ENCODE results near the gene CCL1. TPM values are rescaled to one million over a fixed set of nuclear protein-coding genes. Genes with fewer than 3 reads are reported as not detected.
"Not testable (repeated sequence)": the region's sequence is repeated elsewhere in the genome, so short reads cannot be mapped to it uniquely, and the experiment has no call there.

The CCL1 gene
- total RNA-seq, 2 experiments from 2014 or later, result 0.73 to 25.6 TPM

DNA sequence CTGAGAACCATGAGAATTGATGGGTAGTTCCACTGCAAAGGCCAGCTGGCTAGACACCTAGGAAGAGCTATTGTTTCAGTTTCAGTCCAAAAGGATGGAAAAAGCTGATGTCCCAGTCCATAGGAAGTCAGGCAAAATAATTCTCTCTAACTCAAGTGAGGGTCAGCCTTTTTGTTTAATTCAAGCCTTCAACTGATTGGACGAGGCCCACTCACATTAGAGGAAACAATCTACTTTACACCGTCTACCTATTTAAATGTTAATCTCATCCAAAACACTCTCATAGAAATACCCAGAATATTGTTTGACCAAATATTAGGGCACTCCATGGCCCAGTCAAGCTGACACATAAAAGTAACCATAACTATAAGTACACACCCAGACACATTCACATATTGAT is 21.1 kb downstream of the CCL1 start:
- Mint-ChIP-seq H3K27ac (no peak overlapping the region), H3K27me3 (peaks cover 78% of the 10 kb centered on the region), H3K9me3 (ENCODE audit: low read depth) (no peaks in the 10 kb centered on the region), H3K36me3 (no peaks in the 10 kb centered on the region), H3K4me1 (no peaks in the 10 kb centered on the region), H3K4me3 (no peak overlapping the region)
- CTCF ChIA-PET, result interaction anchor here (1.6 kb wide), 1 partner anchor 21 kb away, joined by 4 read pairs; no protein-coding TSS in a partner anchor
- DNase-seq (no peak), ATAC-seq (no peak)

DNA sequence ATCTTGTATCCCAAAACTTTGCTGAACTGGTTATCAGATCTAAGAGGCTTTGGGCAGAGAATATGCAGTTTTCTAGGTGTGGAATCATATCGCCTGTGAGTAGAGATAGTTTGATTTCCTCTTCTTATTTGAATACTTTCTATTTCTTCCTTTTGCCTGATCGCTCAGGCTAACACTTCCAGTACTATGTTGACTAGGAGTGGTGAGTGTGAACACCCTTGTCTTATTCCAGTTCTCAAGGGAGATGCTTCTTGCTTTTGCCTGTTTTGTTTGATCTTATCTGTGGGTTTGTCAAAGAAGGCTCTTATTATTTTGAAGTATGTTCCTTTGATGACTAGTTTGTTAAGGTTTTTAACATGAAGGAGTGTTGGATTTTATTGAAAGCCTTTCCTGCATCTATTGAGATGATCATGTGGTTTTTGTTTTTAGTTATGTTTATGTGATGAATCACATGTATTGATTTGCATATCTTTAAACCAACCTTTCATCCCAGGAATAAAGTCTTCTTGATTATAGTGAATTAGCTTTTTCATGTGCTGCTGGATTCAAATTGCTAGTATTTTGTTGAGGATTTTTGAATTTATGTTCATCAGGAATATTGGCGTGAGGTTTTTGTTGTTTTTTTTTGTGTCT is 23.8 kb downstream of the CCL1 start:
- no peaks in the 10 kb centered on the region for H3K36me3 Mint-ChIP-seq
- CTCF ChIA-PET, result no interaction called here
- peaks cover 78% of the 10 kb centered on the region for H3K27me3 Mint-ChIP-seq

DNA sequence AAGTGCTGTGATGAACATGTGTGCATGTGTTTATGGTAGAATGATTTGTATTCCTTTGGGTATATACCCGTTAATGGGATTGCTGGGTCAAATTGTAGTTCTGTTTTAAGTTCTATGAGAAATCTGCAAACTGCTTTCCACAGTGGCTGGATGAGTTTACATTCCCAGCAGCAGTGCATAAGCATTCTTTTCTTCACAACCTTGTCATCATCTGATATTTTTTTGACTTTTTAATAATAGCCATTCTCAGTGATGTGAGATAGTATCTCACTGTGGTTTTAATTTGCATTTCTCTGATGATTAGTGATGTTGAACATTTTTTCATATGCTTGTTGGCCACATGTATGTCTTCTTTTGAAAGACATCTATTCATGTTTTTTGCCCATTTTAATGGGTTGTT is 25.3 kb downstream of the CCL1 start:
- Mint-ChIP-seq H3K27me3 (peaks cover 72% of the 10 kb centered on the region), H3K27ac (no peak overlapping the region), H3K4me3 (no peak overlapping the region), H3K9me3 (ENCODE audit: low read depth) (no peaks in the 10 kb centered on the region), H3K36me3 (no peaks in the 10 kb centered on the region), H3K4me1 (no peaks in the 10 kb centered on the region)
- CTCF ChIA-PET, result no interaction called here
- ATAC-seq, result no peak
- no peak for DNase-seq

More for the DNA sequence above, 23.8 kb downstream of the CCL1 start:
- Mint-ChIP-seq H3K27ac (no peak overlapping the region), H3K9me3 (ENCODE audit: low read depth) (no peaks in the 10 kb centered on the region), H3K4me3 (no peak overlapping the region), H3K4me1 (no peaks in the 10 kb centered on the region)
- DNase-seq (no peak), ATAC-seq (no peak)

DNA sequence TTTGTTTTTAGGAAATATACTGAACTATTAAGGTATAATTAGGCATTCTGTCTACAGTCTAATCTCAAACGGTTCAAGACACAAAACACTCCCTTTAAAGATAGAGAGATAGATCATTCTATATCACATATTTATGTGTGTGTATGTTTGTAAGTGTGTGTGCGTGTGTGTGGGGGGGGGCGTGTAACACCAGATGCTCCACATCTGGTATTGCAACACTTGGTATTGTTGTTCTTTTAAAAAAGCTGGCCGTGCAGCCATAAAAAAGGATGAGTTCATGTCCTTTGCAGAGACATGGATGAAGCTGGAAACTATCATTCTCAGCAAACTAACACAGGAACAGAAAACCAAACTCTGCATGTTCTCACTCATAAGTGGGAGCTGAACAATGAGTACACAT is 35.5 kb downstream of the CCL1 start:
- H3K9me3 Mint-ChIP-seq (ENCODE audit: low read depth); ATAC-seq; H3K4me1 Mint-ChIP-seq; DNase-seq; H3K36me3 Mint-ChIP-seq; H3K4me3 Mint-ChIP-seq; H3K27ac Mint-ChIP-seq: not testable (repeated sequence)
- CTCF ChIA-PET, result interaction anchor here (1.0 to 1.4 kb wide), 2 partner anchors 9 to 34 kb away, joined by 3 read pairs; no protein-coding TSS in a partner anchor
- peaks cover 75% of the 10 kb centered on the region for H3K27me3 Mint-ChIP-seq

DNA sequence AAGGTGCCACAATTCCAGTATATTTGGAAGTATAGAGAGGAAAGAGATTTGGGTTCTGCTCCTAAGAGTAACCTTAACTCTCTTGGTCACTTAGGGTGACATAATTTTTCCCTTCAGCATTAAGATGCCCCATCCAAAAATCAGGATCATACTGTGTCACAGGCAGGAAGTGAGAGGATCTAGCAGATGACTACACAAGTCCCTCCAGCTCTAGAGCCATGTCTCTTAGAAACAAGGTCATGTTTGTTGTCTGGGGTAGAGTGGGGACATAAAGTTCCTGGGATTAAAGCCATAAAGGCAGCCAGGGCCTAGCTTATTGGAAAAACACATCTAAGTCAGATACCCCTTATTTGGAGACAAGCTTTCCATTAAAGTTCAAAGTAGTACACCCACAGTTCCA is 41.1 kb downstream of the CCL1 start:
- CTCF ChIA-PET, result interaction anchor here (0.9 kb wide), 1 partner anchor 38 kb away, joined by 3 read pairs; no protein-coding TSS in a partner anchor
- H3K4me3 Mint-ChIP-seq, result no peak overlapping the region
- no peak overlapping the region for H3K27ac Mint-ChIP-seq
- H3K4me1 Mint-ChIP-seq, result no peaks in the 10 kb centered on the region
- H3K9me3 Mint-ChIP-seq (ENCODE audit: low read depth), result no peaks in the 10 kb centered on the region
- no peaks in the 10 kb centered on the region for H3K36me3 Mint-ChIP-seq
- ATAC-seq (no peak), DNase-seq (no peak)
- H3K27me3 Mint-ChIP-seq, result peaks cover 46% of the 10 kb centered on the region

DNA sequence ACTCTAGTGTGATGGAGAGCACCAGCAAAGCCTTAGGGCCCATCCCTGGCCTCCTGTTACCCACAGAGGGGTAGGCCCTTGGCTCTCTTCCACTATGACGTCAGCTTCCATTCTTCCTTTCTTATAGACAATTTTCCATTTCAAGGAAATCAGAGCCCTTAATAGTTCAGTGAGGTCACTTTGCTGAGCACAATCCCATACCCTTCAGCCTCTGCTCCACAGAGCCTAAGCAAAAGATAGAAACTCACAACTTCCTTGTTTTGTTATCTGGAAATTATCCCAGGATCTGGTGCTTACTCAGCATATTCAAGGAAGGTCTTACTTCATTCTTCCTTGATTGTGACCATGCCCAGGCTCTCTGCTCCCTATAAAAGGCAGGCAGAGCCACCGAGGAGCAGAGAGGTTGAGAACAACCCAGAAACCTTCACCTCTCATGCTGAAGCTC is 44.0 kb downstream of the CCL1 start, which contains the start of gene CCL8:
TSS of gene CCL8 (plus strand) at position 397 of the 445 bp plus-strand sequence. CDS start 67 bp downstream, outside the sequence.
- ATAC-seq (no peak), DNase-seq (no peak)
- Mint-ChIP-seq H3K27ac (no peak within 1 kb of the TSS), H3K9me3 (ENCODE audit: low read depth) (no peaks in the 10 kb centered on the region), H3K36me3 (no peaks in the 10 kb centered on the region), H3K4me3 (no peak within 1 kb of the TSS), H3K27me3 (peaks cover 48% of the 10 kb centered on the region), H3K4me1 (no peaks in the 10 kb centered on the region)
- CTCF ChIA-PET, result interaction anchor here (1.1 to 5.5 kb wide), 2 partner anchors 43 to 80 kb away, joined by 3 to 21 read pairs; partner anchors contain the start of gene CCL1

DNA sequence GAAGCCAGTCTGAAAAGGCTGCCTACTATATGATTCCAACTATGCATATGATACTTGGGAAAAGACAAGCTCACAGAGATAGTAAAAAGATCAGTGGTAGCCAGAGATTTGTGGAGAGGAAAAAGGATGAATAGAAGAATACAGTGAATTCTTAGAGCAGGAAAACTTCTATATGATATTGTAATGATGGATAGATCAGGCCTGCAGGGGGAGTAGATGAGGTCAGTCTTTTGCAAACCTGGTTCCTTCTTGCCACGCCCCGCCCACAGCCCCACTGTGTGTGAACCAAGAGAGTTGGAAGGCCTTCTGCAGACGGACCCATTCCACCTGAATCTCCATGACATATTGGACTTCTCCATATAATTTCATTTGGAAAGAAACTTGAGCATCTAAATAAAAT is 44.6 kb downstream of the CCL1 start:
- ATAC-seq (no peak), DNase-seq (no peak)
- Mint-ChIP-seq H3K27me3 (peaks cover 48% of the 10 kb centered on the region), H3K27ac (no peak overlapping the region), H3K36me3 (no peaks in the 10 kb centered on the region), H3K9me3 (ENCODE audit: low read depth) (no peaks in the 10 kb centered on the region), H3K4me1 (no peaks in the 10 kb centered on the region), H3K4me3 (no peak overlapping the region)
- CTCF ChIA-PET, result interaction anchor here (1.1 to 5.5 kb wide), 2 partner anchors 43 to 80 kb away, joined by 3 to 21 read pairs; partner anchors contain the start of gene CCL1

DNA sequence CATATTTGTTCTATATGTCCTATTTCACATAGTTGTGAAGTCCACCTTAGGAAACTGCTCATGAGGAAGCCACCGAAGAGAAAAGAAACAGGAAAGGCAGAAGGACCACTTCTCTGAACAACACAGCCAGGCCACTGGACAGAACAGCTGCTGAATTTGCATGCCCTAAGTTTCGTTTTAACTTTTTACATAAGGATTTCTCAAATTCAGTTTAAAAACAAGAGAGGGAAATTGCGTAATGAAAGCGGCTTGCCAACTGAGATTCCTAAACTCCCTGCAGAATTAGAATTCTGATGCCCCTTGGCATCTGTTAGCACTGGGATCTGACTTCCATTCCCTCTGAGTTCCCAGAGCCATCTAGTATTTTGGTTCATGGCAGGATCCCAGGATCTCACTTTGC is 48.8 kb downstream of the CCL1 start:
- Mint-ChIP-seq H3K27me3 (peaks cover 56% of the 10 kb centered on the region), H3K4me1 (no peaks in the 10 kb centered on the region), H3K9me3 (ENCODE audit: low read depth) (no peaks in the 10 kb centered on the region), H3K4me3 (no peak overlapping the region), H3K36me3 (no peaks in the 10 kb centered on the region), H3K27ac (no peak overlapping the region)
- no peak for DNase-seq
- ATAC-seq, result no peak
- CTCF ChIA-PET, result no interaction called here

DNA sequence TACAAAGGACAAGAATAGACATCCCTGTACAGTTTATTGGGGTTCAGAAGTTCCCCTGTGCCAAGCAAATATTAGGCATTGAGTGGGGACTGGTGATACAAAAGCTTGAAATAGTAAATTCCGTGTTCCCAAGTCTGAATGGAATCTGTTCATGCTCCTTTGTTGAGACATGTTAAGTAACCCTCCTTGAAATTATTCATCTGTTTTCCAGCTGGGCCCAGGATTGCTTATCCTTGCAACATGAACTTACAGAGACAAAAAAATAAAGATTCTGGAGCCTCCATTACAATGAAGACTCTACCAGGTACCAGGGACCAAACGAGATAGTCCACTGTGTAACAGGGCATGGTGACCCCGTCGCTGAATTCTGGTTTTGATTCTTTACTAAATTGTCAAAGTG is 49.9 kb downstream of the CCL1 start:
- DNase-seq (no peak), ATAC-seq (no peak)
- H3K4me3 Mint-ChIP-seq, result no peak overlapping the region
- H3K4me1 Mint-ChIP-seq, result no peaks in the 10 kb centered on the region
- H3K36me3 Mint-ChIP-seq, result no peaks in the 10 kb centered on the region
- no peaks in the 10 kb centered on the region for H3K9me3 Mint-ChIP-seq (ENCODE audit: low read depth)
- CTCF ChIA-PET, result no interaction called here
- peaks cover 59% of the 10 kb centered on the region for H3K27me3 Mint-ChIP-seq
- H3K27ac Mint-ChIP-seq, result no peak overlapping the region

DNA sequence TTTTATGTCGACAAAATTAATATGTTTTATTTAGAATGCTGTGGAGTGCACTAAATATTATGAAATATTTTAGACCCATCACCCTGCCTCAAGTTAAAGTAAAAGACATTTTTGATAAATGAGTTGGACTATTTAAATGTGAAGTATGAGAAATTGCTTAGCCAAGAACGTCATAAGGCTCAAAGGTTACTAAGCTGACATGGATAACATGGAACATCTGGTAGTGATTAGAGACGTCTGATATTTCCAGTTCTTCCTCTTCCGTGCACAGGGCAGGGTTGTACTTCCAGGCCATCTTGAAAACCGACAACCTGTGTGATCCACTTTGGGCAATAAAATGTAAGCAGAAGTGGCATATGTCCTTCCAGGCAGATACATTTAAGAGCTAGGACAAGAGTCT is 51.0 kb downstream of the CCL1 start:
- DNase-seq (no peak), ATAC-seq (no peak)
- CTCF ChIA-PET, result no interaction called here
- Mint-ChIP-seq H3K27me3 (peaks cover 66% of the 10 kb centered on the region), H3K4me3 (no peak overlapping the region), H3K9me3 (ENCODE audit: low read depth) (no peaks in the 10 kb centered on the region), H3K4me1 (peaks cover 7% of the 10 kb centered on the region), H3K36me3 (no peaks in the 10 kb centered on the region), H3K27ac (no peak overlapping the region)

DNA sequence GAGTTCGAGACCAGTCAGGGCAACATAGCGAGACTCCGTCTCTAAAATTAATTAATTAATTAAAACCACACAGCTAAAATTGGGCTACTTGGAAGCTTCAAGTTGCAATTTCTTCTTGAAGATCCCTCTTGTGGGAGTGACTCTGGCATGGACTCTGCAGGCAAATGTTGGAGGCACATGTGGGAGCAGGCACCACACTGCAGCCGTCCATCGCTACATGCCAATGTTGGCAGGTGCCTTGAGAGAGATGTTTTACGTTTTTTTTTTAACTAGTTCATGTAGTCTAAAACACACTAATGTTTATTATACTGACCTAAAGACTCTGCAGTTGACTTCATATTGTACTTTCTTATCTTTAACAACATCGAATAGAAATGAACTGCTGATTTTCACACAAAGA is 51.7 kb downstream of the CCL1 start:
- no peak overlapping the region for H3K4me3 Mint-ChIP-seq
- CTCF ChIA-PET, result no interaction called here
- H3K27ac Mint-ChIP-seq, result no peak overlapping the region
- ATAC-seq, result no peak
- no peak for DNase-seq
- H3K9me3 Mint-ChIP-seq (ENCODE audit: low read depth), result no peaks in the 10 kb centered on the region
- peaks cover 62% of the 10 kb centered on the region for H3K27me3 Mint-ChIP-seq
- H3K4me1 Mint-ChIP-seq, result peaks cover 11% of the 10 kb centered on the region
- no peaks in the 10 kb centered on the region for H3K36me3 Mint-ChIP-seq

Other genes with a start within 250 kb of the CCL1 start
- under 1 TPM in 1 of 2 experiments, not detected in 1; 0.73 TPM for gene CCL2, start 107.9 kb downstream of the CCL1 start, total RNA-seq
- gene CCL7, start 93.0 kb downstream of the CCL1 start, total RNA-seq, result not detected
- not detected for gene CCL11, start 77.5 kb downstream of the CCL1 start, total RNA-seq
- gene CCL8, start 43.8 kb downstream of the CCL1 start, total RNA-seq, result not detected
- gene CCL13, start 6.8 kb downstream of the CCL1 start, total RNA-seq, result not detected
- gene TMEM132E, start 216.3 kb upstream of the CCL1 start, total RNA-seq, result not detected